ENCODE results near the gene COL4A5. TPM values are rescaled to one million over a fixed set of nuclear protein-coding genes. Genes with fewer than 3 reads are reported as not detected.
"Not testable (repeated sequence)": the region's sequence is repeated elsewhere in the genome, so short reads cannot be mapped to it uniquely, and the experiment has no call there.

The COL4A5 gene
- total RNA-seq, 4 donors from 2014 or later: 43.1 to 105 (median 48.4) TPM

DNA sequence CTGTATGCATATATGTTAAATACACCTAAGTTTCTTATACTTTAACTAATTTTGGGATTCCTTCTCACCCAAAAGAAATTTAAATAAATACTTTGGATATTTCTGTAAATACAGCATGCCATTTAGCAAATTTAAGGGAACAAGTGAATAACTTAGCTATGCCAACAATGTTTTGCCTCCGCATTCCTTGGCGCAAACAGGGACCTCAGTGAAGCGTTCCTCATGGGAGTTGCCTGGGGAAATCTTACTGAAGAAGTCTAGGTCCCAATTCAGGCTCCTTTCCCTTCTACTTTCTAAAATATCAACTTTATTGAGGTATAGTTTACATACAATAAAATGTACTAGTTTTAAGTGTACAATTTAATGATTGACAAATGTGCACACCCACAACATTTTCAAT lies 25.0 kb downstream of the COL4A5 start:
- no peak overlapping the region for H3K4me3 ChIP-seq (ENCODE audit: low read depth, poor library complexity, severe bottlenecking)
- DNase-seq (ENCODE audit: low spot score in 2 of 2): no peak
- intact Hi-C loops (cut with DNase I; ENCODE audit: low total_unique reads): no loop called here
- TF ChIP-seq POLR2A (IDR thresholded peaks at IDR 0.05): no peak
- TF ChIP-seq, protein P1, sequence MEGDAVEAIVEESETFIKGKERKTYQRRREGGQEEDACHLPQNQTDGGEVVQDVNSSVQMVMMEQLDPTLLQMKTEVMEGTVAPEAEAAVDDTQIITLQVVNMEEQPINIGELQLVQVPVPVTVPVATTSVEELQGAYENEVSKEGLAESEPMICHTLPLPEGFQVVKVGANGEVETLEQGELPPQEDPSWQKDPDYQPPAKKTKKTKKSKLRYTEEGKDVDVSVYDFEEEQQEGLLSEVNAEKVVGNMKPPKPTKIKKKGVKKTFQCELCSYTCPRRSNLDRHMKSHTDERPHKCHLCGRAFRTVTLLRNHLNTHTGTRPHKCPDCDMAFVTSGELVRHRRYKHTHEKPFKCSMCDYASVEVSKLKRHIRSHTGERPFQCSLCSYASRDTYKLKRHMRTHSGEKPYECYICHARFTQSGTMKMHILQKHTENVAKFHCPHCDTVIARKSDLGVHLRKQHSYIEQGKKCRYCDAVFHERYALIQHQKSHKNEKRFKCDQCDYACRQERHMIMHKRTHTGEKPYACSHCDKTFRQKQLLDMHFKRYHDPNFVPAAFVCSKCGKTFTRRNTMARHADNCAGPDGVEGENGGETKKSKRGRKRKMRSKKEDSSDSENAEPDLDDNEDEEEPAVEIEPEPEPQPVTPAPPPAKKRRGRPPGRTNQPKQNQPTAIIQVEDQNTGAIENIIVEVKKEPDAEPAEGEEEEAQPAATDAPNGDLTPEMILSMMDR (IDR thresholded peaks at IDR 0.05): no peak
- WGBS, 2 donors: 63 to 72% methylated on average over 3 of the region's 3 CpGs

DNA sequence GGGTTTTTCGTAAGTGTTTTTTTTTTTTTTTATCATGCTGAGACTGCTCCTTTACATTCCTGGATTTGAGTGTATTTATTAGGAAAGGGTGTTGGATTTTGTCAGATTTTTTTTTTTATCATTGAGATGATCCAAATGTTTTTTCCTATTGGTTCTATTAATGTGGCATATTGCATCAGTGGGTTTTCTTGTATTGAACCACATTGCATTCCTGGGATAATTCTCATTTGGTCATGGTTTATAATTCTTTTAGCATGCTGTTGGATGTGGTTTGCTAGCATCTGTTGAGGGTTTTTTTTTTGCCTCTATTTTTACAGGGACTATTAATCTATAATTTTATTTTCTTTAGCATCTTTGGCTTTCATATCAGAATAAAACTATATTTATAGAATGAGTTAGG lies 28.8 kb downstream of the COL4A5 start:
- intact Hi-C loops (cut with DNase I; ENCODE audit: low total_unique reads): no loop called here
- TF ChIP-seq POLR2A (IDR thresholded peaks at IDR 0.05): no peak
- TF ChIP-seq, protein P1 (IDR thresholded peaks at IDR 0.05): no peak
- H3K4me3 ChIP-seq (ENCODE audit: low read depth, poor library complexity, severe bottlenecking): no peak overlapping the region
- WGBS, 2 donors: 55 to 73% methylated on average over 1 of the region's 1 CpG
- no peak for DNase-seq (ENCODE audit: low spot score in 2 of 2)

DNA sequence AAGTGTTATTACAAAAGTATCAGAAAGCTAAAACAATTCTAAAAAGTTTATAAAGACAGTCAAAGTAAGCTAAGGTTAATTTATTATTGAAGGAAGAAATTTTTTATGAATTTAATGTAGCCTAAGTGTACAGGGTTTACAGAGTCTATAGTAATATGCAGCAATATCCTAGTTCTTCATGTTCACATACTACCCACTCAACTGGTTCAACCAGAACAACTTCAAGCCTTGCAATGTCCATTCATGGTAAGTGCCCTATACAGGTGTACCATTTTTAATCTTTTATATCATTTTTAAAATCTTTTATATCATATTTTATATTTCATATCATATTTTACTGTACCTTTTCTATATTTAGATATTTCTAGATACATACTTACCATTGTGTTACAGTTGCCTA lies 34.3 kb downstream of the COL4A5 start:
- intact Hi-C loops (cut with DNase I; ENCODE audit: low total_unique reads): no loop called here
- no peak for DNase-seq (ENCODE audit: low spot score in 2 of 2)
- H3K4me3 ChIP-seq (ENCODE audit: low read depth, poor library complexity, severe bottlenecking): no peak overlapping the region
- TF ChIP-seq POLR2A (IDR thresholded peaks at IDR 0.05): no peak
- TF ChIP-seq, protein P1 (IDR thresholded peaks at IDR 0.05): no peak

DNA sequence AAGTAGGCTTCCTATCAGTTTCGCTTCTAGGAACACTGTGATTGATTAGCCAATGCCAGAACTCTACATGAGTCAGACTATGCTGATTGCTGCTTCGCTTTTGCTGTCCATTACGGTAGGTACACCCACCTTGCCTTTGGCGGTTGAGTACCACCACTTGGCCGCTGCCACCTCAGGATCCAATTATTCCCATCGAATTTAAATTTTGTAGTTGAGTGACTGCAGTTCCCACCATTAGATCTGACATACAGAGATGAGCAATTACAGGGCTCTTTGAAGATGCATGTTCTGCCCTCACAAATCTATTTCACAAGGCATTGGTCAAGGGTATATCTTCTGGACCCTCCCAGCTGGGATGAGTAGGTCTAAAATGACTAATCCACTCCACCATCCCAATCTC lies 41.9 kb downstream of the COL4A5 start:
- intact Hi-C loops (cut with DNase I; ENCODE audit: low total_unique reads); DNase-seq (ENCODE audit: low spot score in 2 of 2): not testable (repeated sequence)
- WGBS, 2 donors: 89 to 97% methylated on average over 6 of the region's 6 CpGs

DNA sequence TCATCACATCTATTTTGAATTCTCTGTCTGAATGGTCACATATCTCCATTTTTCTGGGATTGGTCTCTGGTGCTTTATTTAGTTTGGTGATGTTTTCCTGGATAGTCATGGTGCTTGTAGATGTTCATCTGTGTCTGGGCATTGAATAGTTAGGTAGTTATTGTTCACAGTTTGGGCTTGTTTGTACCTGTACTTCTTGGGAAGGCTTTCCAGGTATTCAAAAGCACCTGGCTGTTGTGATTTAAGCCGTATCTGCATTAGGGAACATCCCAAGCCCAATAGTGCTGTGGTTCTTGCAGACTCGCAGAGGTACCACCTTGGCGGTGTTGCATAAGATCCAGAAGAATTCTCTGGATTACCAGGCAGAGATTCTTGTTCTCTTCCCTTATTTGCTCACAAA lies 44.6 kb downstream of the COL4A5 start:
- DNase-seq (ENCODE audit: low spot score in 2 of 2): no peak
- intact Hi-C loops (cut with DNase I; ENCODE audit: low total_unique reads): no loop called here
- TF ChIP-seq, protein P1 (IDR thresholded peaks at IDR 0.05): no peak
- no peak for TF ChIP-seq POLR2A (IDR thresholded peaks at IDR 0.05)
- 56% methylated on average over 3 of the region's 3 CpGs; no CpG with 5 or more reads in 1 of the 2 donors for WGBS, 2 donors
- H3K4me3 ChIP-seq (ENCODE audit: low read depth, poor library complexity, severe bottlenecking): no peak overlapping the region

More for the DNA sequence above, 41.9 kb downstream of the COL4A5 start:
- not testable (repeated sequence) for H3K4me3 ChIP-seq (ENCODE audit: low read depth, poor library complexity, severe bottlenecking)

DNA sequence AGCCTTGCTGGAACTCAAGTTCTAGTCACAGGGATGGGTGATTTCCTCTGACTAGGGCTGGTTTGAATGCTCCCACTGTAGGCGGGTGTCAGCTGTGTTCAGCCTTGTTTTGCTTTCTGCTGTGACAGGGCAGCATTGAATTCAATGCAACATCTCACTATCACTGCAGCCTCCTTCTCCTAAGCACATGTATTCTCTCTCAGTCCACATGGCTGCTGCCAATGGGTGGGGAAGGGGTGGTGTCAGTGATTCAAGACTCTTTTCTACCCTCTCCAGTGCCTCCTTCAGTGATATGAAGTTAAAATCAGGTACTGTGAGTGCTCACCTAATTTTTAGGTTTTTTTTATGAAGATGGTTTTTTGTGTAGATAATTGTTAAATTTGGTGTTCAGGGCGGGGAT lies 46.3 kb downstream of the COL4A5 start:
- H3K4me3 ChIP-seq (ENCODE audit: low read depth, poor library complexity, severe bottlenecking): no peak overlapping the region
- DNase-seq (ENCODE audit: low spot score in 2 of 2): no peak
- TF ChIP-seq POLR2A (IDR thresholded peaks at IDR 0.05): no peak
- TF ChIP-seq, protein P1 (IDR thresholded peaks at IDR 0.05): no peak
- whole genome bisulfite sequencing, 2 donors: 68 to 90% methylated on average over 2 of the region's 2 CpGs
- intact Hi-C loops (cut with DNase I; ENCODE audit: low total_unique reads): no loop called here
